HG03045 (cell line): Measurements from ENCODE around the gene FBLN5.
"Not testable (repeated sequence)": the region's sequence is repeated elsewhere in the genome, so short reads cannot be mapped to it uniquely, and the experiment has no call there.

Source experiments
- ATAC-seq: cut with Tn5 transposase; IDR thresholded peaks from one replicate; pipeline ENCODE4 v1.9.1; 2021; ENCODE audit warnings: mild to moderate bottlenecking, moderate library complexity; ENCODE audit not compliant: unreplicated experiment

Gene FBLN5

DNA sequence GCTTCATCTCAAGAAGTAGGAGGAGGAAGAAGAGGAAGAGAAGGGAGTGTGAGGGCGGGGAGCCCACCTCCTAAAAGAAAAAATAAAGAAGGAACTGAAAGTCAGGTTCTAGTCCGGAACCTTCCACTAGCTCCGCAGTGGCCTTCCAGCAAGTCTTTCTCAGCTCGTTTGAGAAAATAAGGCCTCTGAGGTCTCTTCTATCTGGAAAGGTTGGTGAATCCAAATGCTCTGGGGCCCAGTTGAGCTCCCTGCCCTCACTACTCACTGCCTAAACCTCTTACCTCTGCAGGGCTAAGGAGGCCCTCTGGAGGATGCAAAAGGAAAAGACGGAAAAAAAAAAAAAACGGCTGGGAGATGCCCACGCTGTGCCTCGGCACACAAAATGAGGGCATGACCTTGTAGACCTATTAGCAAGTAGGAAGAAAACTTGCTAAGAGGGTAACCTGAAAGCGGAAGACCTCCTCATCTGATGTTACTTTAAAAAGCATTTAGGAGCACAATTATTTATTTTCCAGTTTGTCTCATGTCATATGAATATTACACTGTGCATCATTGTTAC, 35.9 kb downstream of the FBLN5 start:
- no peak for ATAC-seq

DNA sequence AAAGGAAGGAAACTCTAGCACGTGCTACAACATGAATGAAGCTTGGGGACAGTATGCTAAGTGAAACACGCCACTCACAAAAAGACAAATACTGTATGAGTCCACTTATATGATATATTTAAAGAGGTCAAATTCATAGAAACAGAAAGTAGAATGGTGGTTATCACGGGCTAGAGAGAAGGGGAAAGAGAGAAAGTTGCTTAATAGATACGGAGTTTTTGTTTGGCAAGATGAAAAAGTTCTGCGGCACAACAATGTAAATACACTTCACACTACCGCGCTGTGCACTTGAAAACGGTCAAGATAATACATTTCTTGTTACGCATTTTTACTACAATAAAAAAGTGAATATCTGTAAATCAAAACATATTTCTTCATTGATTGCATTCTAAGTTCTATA, 37.3 kb downstream of the FBLN5 start:
- ATAC-seq, result no peak

DNA sequence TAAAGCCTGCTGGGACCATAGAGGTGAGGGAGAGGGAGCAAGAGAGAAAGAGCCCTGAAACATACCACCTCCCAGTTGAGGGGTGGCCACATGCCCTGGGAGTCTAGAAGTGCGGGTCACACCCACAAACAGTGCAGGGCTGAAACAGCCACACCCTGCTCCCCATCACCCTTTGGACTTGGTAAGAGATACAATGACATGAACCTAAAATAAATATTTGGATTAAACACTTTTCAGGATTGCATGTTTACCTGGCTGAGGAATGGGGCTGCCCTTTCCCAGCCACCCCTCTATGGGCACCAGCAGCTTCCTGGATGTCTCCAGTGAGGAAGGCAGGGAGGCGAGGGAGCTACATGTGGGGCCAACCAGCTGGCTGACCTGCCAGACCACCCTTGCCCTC, 41.1 kb downstream of the FBLN5 start:
- no peak for ATAC-seq

DNA sequence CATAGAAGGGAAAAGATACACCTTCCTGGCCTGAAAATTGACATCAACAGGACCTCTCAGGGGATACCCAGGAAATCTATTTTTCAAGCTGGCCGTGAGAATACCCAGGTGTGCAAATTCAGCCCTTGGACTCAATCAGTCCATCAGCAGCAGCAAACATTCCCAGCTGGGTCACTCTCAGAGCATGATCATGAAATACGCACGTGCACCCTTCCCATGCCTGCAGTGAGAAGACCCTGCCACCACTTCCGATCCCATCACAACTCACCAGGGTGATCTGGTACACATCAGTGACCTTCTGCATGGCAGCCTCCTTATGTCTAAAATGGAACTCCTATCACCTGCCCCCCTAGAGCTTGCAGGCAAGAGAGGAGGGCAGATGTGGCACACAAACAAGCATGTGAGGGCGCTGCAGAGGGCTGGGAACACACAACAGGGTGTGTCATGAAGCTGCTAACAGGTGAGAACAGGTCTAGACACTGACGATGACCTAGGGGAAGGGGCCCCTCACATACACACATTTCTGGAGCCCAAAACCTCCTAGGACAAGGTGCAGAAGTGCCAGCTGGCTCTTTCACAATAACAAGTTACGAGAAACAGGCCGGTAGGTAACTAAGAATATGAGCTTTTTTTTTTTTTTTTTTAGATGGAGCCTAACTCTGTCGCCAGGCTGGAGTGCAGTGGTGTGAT, 42.4 kb downstream of the FBLN5 start:
- ATAC-seq, result no peak

DNA sequence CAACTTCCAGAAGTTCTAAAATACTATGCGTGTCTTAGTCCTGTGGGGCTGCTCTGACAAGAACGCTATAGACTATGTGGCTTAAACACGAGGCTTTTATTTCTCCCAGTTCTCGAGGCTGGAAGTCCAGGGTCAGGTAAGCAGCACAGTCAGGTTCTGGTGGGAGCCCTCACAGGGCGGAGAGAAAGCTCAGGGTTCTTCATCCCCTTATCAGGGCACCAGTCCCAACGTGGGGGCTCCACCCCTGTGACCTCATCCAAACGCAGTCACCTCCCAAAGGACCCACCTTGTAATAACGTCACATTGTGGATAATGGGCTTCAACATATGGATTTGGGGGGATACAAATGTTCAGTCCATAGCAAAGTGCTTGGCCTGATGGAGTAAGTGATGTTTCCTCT, 43.0 kb downstream of the FBLN5 start:
- ATAC-seq, result no peak

DNA sequence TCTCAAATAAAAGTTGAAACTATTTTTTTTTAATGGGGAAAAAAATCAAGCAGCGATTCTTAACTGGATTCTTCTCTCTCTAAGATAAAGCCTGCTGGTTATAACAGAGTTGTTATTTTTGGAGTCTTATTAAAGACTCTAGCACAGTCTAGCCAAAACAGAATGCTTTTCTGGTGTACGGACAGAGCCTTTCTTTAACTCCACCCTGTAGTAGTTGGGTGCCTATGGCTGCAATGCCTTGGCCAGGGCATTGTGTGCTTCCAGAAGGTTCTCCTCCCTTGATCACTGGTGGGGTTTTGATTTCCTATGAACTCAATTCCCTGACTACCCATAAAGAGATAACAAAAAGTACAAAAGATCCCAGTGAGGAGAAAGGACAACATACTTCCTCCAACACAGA, 44.4 kb downstream of the FBLN5 start:
- no peak for ATAC-seq

DNA sequence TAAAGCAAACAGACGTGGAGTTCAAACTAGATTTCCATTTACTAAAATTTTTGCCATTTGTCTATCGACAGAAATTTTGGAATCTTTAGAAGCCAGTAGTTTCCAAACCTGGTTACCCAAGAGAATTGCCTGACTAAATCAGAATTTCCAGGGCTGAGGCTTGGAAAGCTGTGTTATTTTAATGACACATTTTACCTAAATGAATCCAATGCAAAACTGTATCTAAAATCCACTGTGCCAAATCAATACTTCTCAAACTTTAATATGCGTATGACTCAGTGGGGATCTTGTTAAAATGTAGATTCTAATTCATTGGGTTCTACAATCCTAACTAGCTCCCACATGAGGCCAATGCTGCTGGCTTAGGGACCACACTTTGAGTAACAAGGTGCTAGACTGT, 45.2 kb downstream of the FBLN5 start:
- no peak for ATAC-seq

DNA sequence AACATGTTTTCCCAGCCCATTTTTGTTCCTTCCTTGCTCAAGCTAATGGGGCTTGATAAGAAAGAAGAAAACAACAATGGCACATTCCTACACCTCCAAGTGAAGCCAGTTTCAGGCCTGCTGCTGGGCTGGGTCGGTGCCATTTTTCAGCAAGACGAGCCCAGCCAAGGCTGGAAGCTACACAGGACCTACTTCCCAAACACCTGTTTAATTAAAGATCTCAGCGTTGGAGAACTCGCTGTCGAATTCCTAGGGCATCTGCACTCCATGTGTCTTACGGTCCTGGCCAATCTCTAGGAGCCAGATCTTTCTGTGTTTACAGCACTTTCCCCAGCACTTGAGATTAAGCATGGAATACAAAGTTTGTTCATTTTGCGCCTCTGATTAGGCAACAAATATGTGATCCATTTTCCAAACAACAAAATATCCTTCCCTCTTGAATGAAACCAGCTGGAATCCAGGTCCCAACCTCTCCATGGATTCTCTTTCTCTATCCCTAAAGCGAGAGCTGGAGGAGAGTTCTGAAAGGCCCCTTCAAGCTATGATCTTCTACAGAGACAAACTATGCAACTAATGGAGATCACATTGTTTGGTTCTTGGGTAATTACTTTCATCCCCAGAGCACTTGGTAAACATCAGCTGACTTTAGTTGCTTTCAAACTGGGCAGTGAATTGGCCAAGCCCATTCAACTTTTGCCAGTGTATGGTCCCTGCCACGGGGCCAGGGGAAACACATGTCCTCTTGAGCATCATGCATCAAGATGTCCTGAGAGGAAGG, 45.9 kb downstream of the FBLN5 start:
- no peak for ATAC-seq

DNA sequence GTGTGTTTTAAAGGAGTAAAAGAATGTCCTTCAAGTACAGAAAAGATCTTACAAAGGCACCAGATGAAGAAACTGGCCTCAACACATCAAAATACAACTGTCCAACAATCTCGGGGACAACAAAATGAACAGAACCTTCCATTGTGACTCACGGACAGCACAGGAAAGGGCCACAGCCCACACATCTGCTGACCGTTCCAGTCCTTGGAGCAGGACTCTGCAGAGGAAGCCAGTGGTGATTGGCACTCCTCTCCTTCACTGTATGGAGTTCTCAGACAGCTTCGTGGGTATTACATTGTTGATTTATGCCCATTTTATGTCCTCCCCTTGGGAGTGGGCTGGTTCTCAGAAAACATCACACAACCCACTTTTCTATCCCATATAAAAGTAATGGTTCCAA, 47.7 kb downstream of the FBLN5 start:
- ATAC-seq, result no peak

DNA sequence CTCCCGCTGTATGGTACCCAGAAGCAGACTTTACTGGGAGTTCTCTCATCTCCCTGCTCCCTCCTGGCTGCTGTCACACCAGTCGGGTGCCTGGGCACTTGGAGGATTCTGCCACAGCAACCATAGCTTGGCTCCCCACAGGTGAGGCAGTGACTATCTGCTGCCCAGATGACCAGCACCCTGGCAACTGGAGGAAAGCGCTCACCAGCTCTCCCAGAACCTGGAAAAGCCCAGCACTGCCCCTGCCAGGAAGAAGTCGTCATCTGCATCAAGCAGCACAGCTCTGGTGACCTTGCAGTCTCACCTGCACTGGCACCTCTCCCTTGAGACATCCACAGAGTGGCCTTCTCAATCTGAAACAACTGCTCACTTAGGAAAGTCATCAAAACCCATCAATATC, 48.3 kb downstream of the FBLN5 start:
- no peak for ATAC-seq

DNA sequence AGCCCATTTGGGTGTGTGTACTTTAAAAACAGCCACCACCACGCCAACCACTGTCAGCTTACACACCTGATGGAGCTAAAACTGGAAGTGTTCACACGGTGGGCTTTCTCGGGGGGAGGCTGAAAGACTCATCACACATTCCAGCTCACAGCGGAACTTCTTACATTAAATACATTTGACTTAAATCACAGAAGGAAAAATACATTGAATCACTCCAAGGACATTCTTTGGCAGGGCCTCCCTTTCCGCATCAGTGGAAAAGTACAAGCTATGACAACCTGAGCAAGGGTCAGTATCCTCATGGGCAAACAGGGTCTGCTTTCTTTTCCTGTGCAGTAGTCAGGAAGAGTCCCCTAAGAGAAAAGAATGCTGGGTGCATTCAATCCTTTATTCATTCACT, 49.1 kb downstream of the FBLN5 start:
- no peak for ATAC-seq

DNA sequence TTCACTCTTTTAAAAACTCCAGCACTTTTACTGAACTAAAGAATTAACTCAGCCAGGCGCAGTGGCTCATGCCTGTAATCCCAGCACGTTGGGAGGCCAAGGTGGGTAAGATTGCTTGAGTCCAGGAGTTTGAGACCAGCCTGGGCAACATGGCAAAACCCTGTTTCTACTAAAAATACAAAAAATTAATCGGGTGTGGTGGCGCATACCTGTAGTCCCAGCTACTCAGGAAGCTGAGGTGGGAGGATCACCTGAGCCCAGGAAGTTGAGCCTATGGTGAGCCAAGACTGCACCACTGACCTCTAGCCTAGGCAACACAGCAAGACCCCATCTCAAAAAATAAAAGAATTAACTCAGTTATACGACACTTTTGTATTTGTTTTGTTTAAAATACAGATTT, 49.8 kb downstream of the FBLN5 start:
- ATAC-seq, result not testable (repeated sequence)

DNA sequence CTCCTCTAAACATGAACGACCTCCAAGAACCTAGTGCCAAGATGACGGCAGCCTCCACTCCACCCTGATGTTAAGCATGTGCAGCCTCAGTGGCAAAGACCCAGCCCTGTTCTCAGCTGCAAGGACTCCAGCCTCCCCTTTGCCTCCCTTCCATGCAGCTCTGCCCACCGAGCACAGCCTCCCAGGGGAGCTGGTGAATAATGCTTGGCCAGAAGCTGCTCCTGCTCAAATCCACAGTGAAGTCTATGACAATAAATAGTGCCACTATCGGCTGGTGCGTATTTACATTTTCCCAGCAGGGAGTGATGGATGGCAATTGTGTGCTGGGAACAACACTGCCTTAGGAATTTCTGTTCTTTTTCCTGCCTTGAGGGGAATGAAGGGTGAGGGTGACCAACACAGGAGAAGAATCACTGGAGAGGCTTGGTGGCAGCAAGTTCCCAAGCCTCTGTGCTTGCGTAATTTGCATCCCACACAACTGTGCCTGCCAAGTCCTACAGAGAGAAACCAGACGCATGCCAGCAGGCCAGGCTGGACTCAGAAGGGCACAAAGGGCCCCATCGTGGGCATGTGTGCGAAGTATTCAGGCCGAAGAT, 50.3 kb downstream of the FBLN5 start:
- no peak for ATAC-seq

DNA sequence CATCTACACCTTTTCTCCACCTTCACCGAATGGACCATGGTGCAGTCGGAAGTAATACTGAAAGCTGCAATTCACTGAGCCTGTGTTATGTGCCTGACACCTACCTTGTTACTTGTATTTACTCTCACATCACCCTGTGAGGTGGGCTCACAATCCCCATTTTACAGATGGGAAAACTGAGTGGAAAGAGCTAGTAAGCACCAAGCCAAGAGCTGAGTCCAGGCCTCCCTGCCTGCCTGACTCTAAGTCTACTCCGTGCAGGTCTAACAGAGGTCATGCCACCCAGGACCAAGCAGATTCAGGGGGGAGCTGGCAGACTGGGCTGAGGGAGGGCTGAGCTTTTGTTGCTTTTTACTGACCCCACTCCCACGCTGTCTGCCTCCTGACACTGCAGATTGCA, 51.1 kb downstream of the FBLN5 start:
- ATAC-seq, result no peak

DNA sequence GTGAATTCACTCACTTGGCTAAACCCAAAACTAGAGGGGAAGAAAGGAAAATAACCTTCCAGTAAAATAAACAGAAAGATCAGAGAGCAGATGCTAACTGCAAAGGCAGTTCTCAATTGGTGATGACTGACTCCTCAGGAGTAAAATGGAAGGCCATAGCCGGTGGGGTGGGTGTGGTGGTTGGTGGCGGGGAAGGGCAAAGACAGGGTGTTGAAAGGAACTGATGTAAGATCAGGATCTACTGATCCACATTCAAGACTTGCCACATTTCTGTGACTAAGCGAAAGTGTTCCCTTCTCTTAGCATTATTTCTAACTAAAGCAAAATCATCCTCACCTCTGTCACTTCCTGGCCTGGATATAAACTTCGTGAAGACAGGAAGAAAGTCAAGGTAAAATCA, 53.8 kb downstream of the FBLN5 start:
- ATAC-seq, result no peak

DNA sequence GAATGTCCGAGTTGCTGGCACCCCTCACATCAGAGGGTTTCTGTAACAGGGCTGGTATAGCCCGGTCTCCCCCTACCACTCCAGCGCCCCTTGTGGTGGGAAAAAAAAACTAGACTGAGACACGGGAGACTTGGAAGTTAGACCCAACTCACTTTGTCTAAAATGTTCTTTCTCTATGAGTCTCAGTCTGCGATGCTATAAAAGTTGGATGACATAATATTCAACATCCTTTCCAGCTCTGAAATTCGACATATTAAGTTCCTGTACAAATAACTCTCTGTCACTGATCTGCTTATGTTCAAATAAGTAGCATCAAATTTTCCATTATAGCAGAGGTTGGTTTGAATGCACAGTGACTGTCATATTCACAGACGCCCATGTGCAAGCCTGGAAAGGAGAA, 54.5 kb downstream of the FBLN5 start:
- no peak for ATAC-seq

DNA sequence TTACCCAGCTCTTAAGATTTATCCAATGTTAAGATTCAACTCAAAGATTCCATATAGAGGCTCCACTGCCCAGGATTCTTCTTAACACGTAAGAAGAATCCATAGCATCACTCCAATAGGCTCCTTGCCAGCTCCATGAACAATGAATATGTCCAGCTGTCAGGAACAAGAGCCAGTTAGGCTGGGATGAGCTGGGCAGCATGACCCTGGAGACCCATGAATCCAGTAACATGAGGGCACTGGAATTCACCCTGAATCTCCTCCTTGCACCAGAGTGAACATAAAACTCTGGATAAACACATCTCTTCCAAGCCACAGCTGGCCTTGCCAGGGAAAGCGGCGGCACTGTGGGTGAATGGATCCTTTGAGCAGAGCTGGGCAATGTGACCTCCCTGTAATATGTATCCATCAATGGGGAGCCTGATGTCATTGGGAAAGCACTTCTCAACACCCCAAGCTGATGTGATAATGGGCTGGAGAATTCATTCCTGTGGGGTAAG, 55.7 kb downstream of the FBLN5 start:
- no peak for ATAC-seq

DNA sequence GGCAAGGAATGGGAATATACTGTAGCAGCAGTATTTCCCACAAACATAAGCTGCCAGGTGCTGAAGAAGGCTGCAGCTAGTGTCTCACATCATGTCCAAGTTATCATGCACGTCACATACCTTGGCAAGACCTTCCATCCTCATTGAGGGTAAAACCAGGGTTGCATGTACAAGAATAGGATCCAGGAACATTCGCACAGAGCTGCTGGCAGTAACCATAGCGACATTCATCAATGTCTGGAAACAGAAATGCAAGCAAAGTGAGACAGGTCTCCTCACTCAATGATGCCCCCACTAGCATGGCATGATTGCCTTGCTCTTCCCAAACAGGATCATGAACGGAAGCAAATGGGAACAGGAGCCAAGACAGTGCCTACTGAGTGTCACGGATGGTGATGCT, 56.4 kb downstream of the FBLN5 start:
- no peak for ATAC-seq

DNA sequence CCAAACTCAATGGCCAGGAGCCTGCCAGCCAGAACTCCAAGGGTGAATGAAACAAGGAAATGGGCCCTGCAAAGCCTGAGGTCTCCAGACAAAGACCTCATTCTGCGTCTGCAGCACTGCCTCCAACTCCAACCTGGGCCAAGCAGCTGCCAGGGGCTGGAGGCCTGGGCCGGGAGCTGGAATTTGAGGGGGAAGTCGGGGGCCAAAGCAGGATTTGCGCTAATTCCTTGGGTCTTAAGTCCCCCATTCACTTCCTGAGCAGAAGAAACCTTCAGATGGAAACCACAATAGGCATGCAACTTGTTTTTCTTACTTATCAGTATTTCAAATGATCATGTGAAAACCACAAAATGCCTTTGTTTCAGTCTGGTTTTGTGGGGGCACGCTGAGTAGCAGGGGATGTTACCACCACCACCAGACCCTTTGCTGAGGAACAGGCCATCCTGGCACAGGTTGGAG, 57.2 kb downstream of the FBLN5 start:
- ATAC-seq, result no peak

DNA sequence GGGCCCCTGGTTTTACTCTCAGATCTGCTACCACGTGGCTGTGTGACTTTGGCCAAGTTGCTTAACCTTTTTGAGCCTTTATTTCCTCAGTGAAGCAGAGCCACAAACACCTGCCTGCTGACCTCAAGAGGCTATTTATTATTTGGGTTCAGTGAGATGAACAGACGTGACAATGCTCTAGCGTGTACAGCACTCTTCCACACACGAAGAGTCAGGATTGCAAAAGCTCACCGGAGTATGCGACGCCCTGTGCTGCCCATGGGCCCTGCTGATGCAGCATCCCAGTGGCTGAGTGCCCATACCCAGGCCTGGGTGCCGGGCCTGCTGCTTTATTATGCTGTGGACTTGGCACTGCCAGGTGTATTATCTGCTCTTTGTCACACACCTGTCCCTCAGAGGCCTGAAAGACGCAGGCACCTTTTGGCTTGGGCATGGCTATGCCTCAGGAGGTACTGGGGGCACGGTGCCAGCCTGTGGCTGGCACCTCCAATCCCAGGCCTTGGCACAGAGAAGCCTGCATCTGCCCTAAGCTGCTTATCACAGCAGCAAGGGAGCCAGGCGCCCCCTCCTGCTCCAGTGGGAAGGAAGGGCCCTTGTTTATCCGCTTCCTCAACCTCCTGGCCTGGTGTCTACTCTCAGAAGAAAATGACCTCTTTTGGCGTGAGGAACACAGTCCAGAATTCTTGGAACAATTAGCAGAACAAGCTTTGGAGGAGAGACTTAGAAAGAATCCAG, 57.9 kb downstream of the FBLN5 start:
- ATAC-seq, result no peak
